Measurements from ENCODE around the gene WDR36.

- TF ChIP-seq CTCF (IDR thresholded peaks at IDR 0.05) (no peak), POLR2A (IDR thresholded peaks at IDR 0.05) (no peak)
These were observed 29.8 kb downstream of the WDR36 start for GRCh38 chr5:111121926-111122325.

Data from vagina (tissue), 2 donors.